Keratinocyte (primary cell): Measurements from ENCODE around the gene SEC14L1.

Experiments
- CTCF ChIP-seq, 3 experiments: IDR thresholded peaks in 1 of 3; conservative IDR thresholded peaks in 1 of 3; optimal IDR thresholded peaks in 1 of 3; 2 replicates in 2 of 3; 3 replicates in 1 of 3; pipeline versions ENCODE3 to v1.5.1; 2011; ENCODE audit warnings: low read length in 3 of 3, mild to moderate bottlenecking in 3 of 3, moderate library complexity in 2 of 3, control low read depth in 1 of 3, inconsistent platforms in 1 of 3; ENCODE audit not compliant: insufficient read depth in 2 of 3; ENCODE audit errors: extremely low read depth in 1 of 3
- EZH2 ChIP-seq: IDR thresholded peaks from one replicate; pipeline ENCODE4 v1.6.1; 2012; ENCODE audit warnings: inconsistent platforms, mild to moderate bottlenecking, low read length, moderate library complexity

- TF ChIP-seq CTCF (optimal IDR thresholded peaks at IDR 0.05 in 1 of 3, IDR thresholded peaks at IDR 0.05 in 1 of 3, conservative IDR thresholded peaks at IDR 0.05 in 1 of 3; ENCODE audit: extremely low read depth in 1 of 3, insufficient read depth in 2 of 3, low read length in 3 of 3) (no peak), EZH2 (no peak)
These were observed 32.3 kb downstream of the SEC14L1 start for GRCh38 chr17:77173104-77173503.
